Natural killer cell treated with Interleukin-12 subunit alpha and Interleukin-12 subunit beta and Interleukin-15 and Interleukin-18, amount 100 ng/mL, for 72 hours (primary cell): ENCODE results near the gene GRM3. TPM values are rescaled to one million over a fixed set of nuclear protein-coding genes. Genes with fewer than 3 reads are reported as not detected.

ENCODE experiments used
- ATAC-seq, 2 donors: fragments of 150-1000 bp; cut with Tn5 transposase in 1 of 2; sonication (Bioruptor Pico), chemical (Tn5 transposase) in 1 of 2; 2 replicates each; pipeline ENCODE4 v1.10.0; 2021
- DNase-seq: peaks from one replicate; pipeline ENCODE4 v3.0.0; 2022; ENCODE audit warnings: low spot score
- H3K27ac Mint-ChIP-seq, 2 donors: 1 replicate in 1 of 2; 2 replicates in 1 of 2; pipeline ENCODE4 v1.8.0; 2022; ENCODE audit warnings: mixed read lengths in 2 of 2, mild to moderate bottlenecking in 1 of 2, moderate library complexity in 1 of 2
- H3K27me3 Mint-ChIP-seq, 2 donors: 1 replicate in 1 of 2; 2 replicates in 1 of 2; pipeline ENCODE4 v1.8.0; 2022; ENCODE audit warnings: mixed read lengths in 2 of 2
- H3K36me3 Mint-ChIP-seq: one replicate; pipeline ENCODE4 v1.8.0; 2022; ENCODE audit warnings: mixed read lengths
- H3K4me1 Mint-ChIP-seq, 2 donors: 1 replicate in 1 of 2; 2 replicates in 1 of 2; pipeline ENCODE4 v1.8.0; 2022; ENCODE audit warnings: low read depth in 2 of 2, mixed read lengths in 2 of 2, mild to moderate bottlenecking in 1 of 2
- H3K4me3 Mint-ChIP-seq: one replicate; pipeline ENCODE4 v1.8.0; 2022; ENCODE audit warnings: mixed read lengths
- H3K9me3 Mint-ChIP-seq: 2 replicates; pipeline ENCODE4 v1.8.0; 2022; ENCODE audit warnings: mixed read lengths
- total RNA-seq, 2 donors: library from RNA; stranded (reverse); gene quantifications; one replicate each; pipeline ENCODE4 v1.2.3, GENCODE V29; 2022

The GRM3 gene
- total RNA-seq, 2 donors from 2014 or later, result not detected

DNA sequence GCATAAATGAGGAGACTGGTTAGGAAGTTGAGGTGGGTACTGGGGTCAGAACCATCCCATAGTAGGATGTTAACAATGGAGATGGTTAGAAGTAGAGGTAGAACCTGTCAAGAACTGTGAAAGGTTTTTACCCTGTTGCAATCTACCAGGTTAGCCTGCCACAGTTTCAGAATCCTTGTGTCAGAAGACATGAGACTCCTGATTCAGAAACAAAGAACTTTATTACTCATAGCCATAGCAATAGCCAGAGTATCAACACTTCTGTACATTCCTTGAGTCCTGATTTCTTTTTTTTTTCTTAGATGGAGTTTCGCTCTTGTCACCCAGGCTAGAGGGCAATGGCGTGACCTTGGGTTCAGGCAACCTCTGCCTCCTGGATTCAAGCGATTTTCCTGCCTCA is 200.9 kb downstream of the GRM3 start:
- no peak for DNase-seq
- no peak for ATAC-seq
- Mint-ChIP-seq H3K36me3 (no peaks in the 10 kb centered on the region), H3K4me3 (no peak overlapping the region), H3K27ac (no peak overlapping the region), H3K9me3 (peaks cover 5% of the 10 kb centered on the region), H3K27me3 (no peaks in the 10 kb centered on the region), H3K4me1 (no peaks in the 10 kb centered on the region)

GRCh38 chr7:86846494-86847190 is 202.9 kb downstream of the GRM3 start:
- H3K36me3 Mint-ChIP-seq, result no peaks in the 10 kb centered on the region
- H3K27ac Mint-ChIP-seq, result no peak overlapping the region
- H3K4me1 Mint-ChIP-seq, result no peaks in the 10 kb centered on the region

GRCh38 chr7:86848226-86848625 is 204.5 kb downstream of the GRM3 start:
- peaks cover 6% of the 10 kb centered on the region for H3K9me3 Mint-ChIP-seq

More at GRCh38 chr7:86846494-86847190, 202.9 kb downstream of the GRM3 start:
- DNase-seq, result no peak
- H3K9me3 Mint-ChIP-seq, result peaks cover 6% of the 10 kb centered on the region
- no peak for ATAC-seq
- H3K4me3 Mint-ChIP-seq, result no peak overlapping the region
- no peaks in the 10 kb centered on the region for H3K27me3 Mint-ChIP-seq

GRCh38 chr7:86851566-86851965 is 207.9 kb downstream of the GRM3 start:
- H3K4me3 Mint-ChIP-seq, result no peak overlapping the region
- H3K36me3 Mint-ChIP-seq, result no peaks in the 10 kb centered on the region
- ATAC-seq, result no peak
- no peak overlapping the region for H3K27ac Mint-ChIP-seq
- DNase-seq, result no peak
- H3K27me3 Mint-ChIP-seq, result no peaks in the 10 kb centered on the region
- H3K4me1 Mint-ChIP-seq, result no peaks in the 10 kb centered on the region
- H3K9me3 Mint-ChIP-seq, result peaks cover 4% of the 10 kb centered on the region

More at GRCh38 chr7:86848226-86848625, 204.5 kb downstream of the GRM3 start:
- H3K27ac Mint-ChIP-seq, result no peak overlapping the region
- H3K4me3 Mint-ChIP-seq, result no peak overlapping the region
- DNase-seq (no peak), ATAC-seq (no peak)
- no peaks in the 10 kb centered on the region for H3K27me3 Mint-ChIP-seq
- H3K36me3 Mint-ChIP-seq, result no peaks in the 10 kb centered on the region
- H3K4me1 Mint-ChIP-seq, result no peaks in the 10 kb centered on the region

DNA sequence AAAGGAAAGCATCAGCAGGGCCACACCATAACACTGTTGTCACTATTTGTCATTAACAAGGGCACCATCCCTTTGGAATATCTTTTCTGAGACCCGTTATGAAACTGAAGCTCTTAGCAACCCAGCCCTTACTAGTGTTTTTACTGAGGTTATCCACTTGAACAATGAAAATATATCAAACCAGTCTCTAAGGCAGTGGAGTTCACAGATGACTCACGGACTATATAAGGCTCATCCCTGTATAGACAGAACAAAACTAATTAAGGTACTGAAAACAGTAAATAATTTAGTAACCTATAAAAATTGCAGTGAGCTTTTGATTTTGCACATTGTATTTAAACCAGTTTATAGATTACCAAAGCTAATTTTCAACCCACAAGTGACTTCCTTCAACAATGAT is 219.7 kb downstream of the GRM3 start:
- Mint-ChIP-seq H3K4me1 (no peaks in the 10 kb centered on the region), H3K27me3 (no peaks in the 10 kb centered on the region), H3K27ac (no peak overlapping the region), H3K4me3 (no peak overlapping the region), H3K9me3 (peaks cover 9% of the 10 kb centered on the region), H3K36me3 (no peaks in the 10 kb centered on the region)
- DNase-seq (no peak), ATAC-seq (no peak)

DNA sequence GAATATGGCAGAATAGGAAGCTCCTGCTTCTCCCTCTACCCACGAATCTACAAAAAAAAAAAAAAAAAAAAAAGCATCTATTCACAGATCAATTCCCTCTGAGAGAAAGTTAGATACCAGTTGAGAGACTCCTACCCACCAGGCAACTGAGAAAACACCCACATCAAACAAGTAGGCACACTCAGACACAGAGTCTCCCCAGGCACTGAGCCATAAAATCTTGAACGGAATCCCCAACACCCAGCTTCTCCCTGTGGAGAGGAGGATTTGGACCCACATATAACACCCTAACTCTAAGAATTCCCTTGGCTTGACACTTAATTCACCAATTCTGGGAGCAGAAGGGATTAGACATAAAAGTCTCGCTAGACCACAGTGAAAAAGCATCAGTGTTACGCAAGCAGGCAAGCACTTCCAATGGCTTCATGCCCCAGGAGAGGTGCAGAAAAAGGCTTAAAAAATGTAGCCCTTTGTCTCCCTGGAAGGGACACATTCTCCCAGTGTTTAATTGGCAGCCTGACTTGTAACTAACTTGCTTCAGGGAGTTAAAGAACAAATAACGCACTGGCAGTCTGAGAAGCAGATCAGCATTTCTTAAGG is 223.6 kb downstream of the GRM3 start:
- peaks cover 5% of the 10 kb centered on the region for H3K36me3 Mint-ChIP-seq
- H3K27me3 Mint-ChIP-seq, result no peaks in the 10 kb centered on the region
- no peak for DNase-seq
- no peak for ATAC-seq
- H3K9me3 Mint-ChIP-seq, result peaks cover 10% of the 10 kb centered on the region
- H3K4me1 Mint-ChIP-seq, result no peaks in the 10 kb centered on the region
- no peak overlapping the region for H3K27ac Mint-ChIP-seq
- H3K4me3 Mint-ChIP-seq, result no peak overlapping the region

DNA sequence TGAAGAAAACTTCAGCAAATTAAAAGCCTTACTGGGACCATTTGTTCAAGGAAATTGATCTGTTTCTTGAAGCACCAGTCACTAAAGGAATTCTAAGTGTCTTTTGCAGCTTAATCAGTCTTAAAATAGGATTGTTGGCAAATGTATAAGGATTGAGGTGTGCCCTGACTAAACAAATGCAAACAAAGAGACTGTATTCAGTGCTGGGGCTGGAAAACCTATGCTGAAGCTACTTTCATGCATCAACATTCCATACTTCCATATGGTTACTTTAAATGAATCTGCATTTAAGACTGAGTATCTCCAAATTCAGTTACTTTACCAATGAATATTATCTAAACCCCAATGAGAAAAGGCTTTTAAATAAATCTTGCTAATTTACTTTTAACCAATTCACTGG is 232.4 kb downstream of the GRM3 start:
- no peak for DNase-seq
- H3K36me3 Mint-ChIP-seq, result no peaks in the 10 kb centered on the region
- ATAC-seq, result no peak
- no peaks in the 10 kb centered on the region for H3K27me3 Mint-ChIP-seq
- H3K4me3 Mint-ChIP-seq, result no peak overlapping the region
- H3K9me3 Mint-ChIP-seq, result peaks cover 5% of the 10 kb centered on the region
- no peaks in the 10 kb centered on the region for H3K4me1 Mint-ChIP-seq
- no peak overlapping the region for H3K27ac Mint-ChIP-seq

GRCh38 chr7:86884152-86884551 is 240.4 kb downstream of the GRM3 start:
- Mint-ChIP-seq H3K27ac (no peak overlapping the region), H3K4me3 (no peak overlapping the region), H3K36me3 (no peaks in the 10 kb centered on the region), H3K27me3 (no peaks in the 10 kb centered on the region), H3K4me1 (no peaks in the 10 kb centered on the region), H3K9me3 (peaks cover 3% of the 10 kb centered on the region)
- DNase-seq, result no peak
- no peak for ATAC-seq

DNA sequence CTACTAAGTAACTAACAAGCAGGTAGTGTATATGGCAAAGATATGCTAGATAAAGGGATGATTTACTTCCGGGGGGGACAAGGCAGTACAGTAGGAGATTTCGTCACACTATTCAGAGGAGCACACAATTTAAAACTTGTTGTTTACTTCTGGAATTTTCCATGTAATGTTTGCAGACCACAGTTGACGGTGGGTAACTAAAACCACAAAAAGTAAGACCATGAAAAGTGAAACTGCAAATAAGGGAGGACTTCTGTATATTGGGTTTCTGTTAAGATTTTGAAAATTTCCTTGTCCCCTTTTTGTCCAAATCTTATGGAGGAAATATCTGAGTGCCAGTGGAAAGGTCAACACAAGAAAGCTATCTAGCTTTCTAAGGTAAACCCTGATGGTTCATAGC is 245.8 kb downstream of the GRM3 start:
- Mint-ChIP-seq H3K9me3 (peaks cover 3% of the 10 kb centered on the region), H3K27ac (no peak overlapping the region), H3K4me3 (no peak overlapping the region), H3K27me3 (no peaks in the 10 kb centered on the region), H3K4me1 (no peaks in the 10 kb centered on the region), H3K36me3 (no peaks in the 10 kb centered on the region)
- DNase-seq (no peak), ATAC-seq (no peak)

DNA sequence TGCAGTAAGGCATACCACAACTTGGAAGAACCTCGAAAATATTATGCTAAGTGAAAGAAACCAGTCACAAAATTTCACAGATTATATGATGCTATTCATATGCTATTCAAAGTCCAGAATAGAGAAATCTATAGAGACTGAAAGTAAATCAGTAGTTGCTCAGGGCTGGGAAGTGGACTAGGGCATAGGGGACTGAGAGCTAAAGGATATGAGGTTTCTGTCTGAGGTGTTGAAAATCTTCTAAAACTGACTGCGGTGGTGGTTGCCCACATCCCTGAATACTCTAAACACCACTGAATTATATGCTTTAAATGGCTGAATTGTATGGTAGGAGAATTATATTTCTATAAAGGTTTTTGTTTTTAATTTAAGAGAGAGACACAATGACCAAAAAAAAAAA is 254.5 kb downstream of the GRM3 start:
- H3K4me3 Mint-ChIP-seq, result no peak overlapping the region
- peaks cover 0 to 3% of the 10 kb centered on the region in 2 donors for H3K4me1 Mint-ChIP-seq
- no peaks in the 10 kb centered on the region for H3K9me3 Mint-ChIP-seq
- H3K36me3 Mint-ChIP-seq, result no peaks in the 10 kb centered on the region
- DNase-seq, result no peak
- no peak for ATAC-seq
- H3K27ac Mint-ChIP-seq, result no peak overlapping the region
- H3K27me3 Mint-ChIP-seq, result peaks cover 0 to 6% of the 10 kb centered on the region in 2 donors

DNA sequence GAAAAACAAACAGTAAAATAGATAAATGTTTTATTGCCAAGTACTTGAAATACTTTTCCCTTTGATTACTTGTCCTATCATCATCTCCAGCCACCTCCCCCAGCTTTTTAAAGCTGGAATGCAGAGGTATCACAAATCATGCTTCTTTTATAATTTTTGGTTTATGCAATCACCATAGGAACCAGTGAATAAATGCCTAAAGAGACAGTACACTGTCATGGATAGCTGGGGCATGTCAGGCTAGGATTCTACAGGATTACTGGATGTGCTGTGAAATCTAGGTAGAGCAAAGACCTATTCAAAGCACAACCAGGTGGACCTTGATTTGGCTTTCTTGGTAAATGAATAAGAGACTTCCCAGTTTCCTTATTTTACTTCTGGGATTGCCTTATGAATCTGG is 257.2 kb downstream of the GRM3 start:
- Mint-ChIP-seq H3K27me3 (peaks cover 4 to 12% of the 10 kb centered on the region in 2 donors), H3K4me3 (no peak overlapping the region), H3K9me3 (no peaks in the 10 kb centered on the region), H3K36me3 (no peaks in the 10 kb centered on the region), H3K27ac (no peak overlapping the region), H3K4me1 (peaks cover 0 to 3% of the 10 kb centered on the region in 2 donors)
- no peak for DNase-seq
- ATAC-seq, result no peak

- no peaks in the 10 kb centered on the region for H3K36me3 Mint-ChIP-seq
- ATAC-seq (no peak), DNase-seq (no peak)
- no peak overlapping the region for H3K4me3 Mint-ChIP-seq
- H3K27me3 Mint-ChIP-seq, result peaks cover 4 to 17% of the 10 kb centered on the region in 2 donors
- H3K4me1 Mint-ChIP-seq, result no peaks in the 10 kb centered on the region
- no peaks in the 10 kb centered on the region for H3K9me3 Mint-ChIP-seq
- no peak overlapping the region for H3K27ac Mint-ChIP-seq
Observed at GRCh38 chr7:86904949-86905834, 261.5 kb downstream of the GRM3 start.

GRCh38 chr7:86908948-86909347 is 265.2 kb downstream of the GRM3 start:
- Mint-ChIP-seq H3K27ac (no peak overlapping the region), H3K9me3 (no peaks in the 10 kb centered on the region), H3K27me3 (peaks cover 4 to 12% of the 10 kb centered on the region in 2 donors), H3K4me3 (no peak overlapping the region), H3K36me3 (no peaks in the 10 kb centered on the region), H3K4me1 (no peaks in the 10 kb centered on the region)
- ATAC-seq, result no peak
- DNase-seq, result no peak

DNA sequence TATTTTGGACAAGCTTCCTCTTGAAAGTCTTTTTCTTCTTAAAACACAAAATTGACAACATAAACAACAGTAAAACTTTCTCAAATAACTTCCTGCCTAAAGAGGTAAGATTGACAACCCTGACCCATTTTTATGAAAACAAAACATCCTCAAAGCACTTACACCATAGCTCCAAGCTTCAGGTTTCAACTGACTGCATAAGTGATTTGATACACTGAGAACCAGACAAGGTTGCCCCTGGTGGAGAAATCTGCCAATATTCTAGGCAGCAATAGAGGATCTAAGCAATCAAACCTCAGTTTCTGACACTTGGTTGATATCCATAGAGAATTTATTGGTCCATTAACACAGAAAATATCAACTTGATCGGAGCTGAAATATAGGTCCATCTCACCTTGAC is 267.9 kb downstream of the GRM3 start:
- ATAC-seq (no peak), DNase-seq (no peak)
- Mint-ChIP-seq H3K27ac (no peak overlapping the region), H3K9me3 (no peaks in the 10 kb centered on the region), H3K4me3 (no peak overlapping the region), H3K36me3 (no peaks in the 10 kb centered on the region), H3K27me3 (peaks cover 0 to 14% of the 10 kb centered on the region in 2 donors), H3K4me1 (no peaks in the 10 kb centered on the region)
